GM19239 (cell line): Measurements from ENCODE around the gene GNAT2.
A peak's percentile ranks its signal among the peaks of the same experiment; 100 is the strongest.

Experiments
- DNase-seq: peaks from one replicate; pipeline ENCODE4 v3.0.0; 2011; ENCODE audit warnings: low spot score; ENCODE audit not compliant: insufficient read length
- FAIRE-seq: peaks from 2 replicates; lab custom pipeline; 2011; peaks lifted over from hg19 to GRCh38; lab: Jason Lieb, UNC

Gene GNAT2

GRCh38 chr1:109629372-109630030 is 10.1 kb upstream of the GNAT2 start:
- DNase-seq = no peak
- FAIRE-seq = no peak

- FAIRE-seq = no peak
- no peak for DNase-seq
These were observed 9.3 kb upstream of the GNAT2 start for GRCh38 chr1:109628540-109629321.

GRCh38 chr1:109627692-109628399 is 8.4 kb upstream of the GNAT2 start:
- DNase-seq = no peak
- no peak for FAIRE-seq

GRCh38 chr1:109626682-109627408 is 7.4 kb upstream of the GNAT2 start:
- FAIRE-seq (no peak), DNase-seq (no peak)

GRCh38 chr1:109625601-109626560 is 6.5 kb upstream of the GNAT2 start:
- FAIRE-seq = no peak
- DNase-seq = no peak

GRCh38 chr1:109625176-109625575 is 5.8 kb upstream of the GNAT2 start:
- DNase-seq (no peak), FAIRE-seq (no peak)

- FAIRE-seq = no peak
- peak; percentile 57 for DNase-seq
These were observed 5.0 kb upstream of the GNAT2 start for GRCh38 chr1:109624201-109625010.

- no peak for DNase-seq
- FAIRE-seq = no peak
These were observed 4.3 kb upstream of the GNAT2 start for GRCh38 chr1:109623601-109624161.

- no peak for DNase-seq
- no peak for FAIRE-seq
These were observed 3.5 kb upstream of the GNAT2 start for GRCh38 chr1:109622895-109623294.

- no peak for DNase-seq
- no peak for FAIRE-seq
These were observed 2.9 kb upstream of the GNAT2 start for GRCh38 chr1:109622137-109622892.

- DNase-seq (no peak), FAIRE-seq (no peak)
These were observed 2.1 kb upstream of the GNAT2 start for GRCh38 chr1:109621379-109622136.

GRCh38 chr1:109620841-109621286 is 1.4 kb upstream of the GNAT2 start:
- FAIRE-seq (peak; percentile 84), DNase-seq (peak; percentile 96)

- FAIRE-seq = no peak
- DNase-seq = no peak
These were observed 980 bp upstream of the GNAT2 start for GRCh38 chr1:109620401-109620791.

- no peak for DNase-seq
- FAIRE-seq = no peak
These were observed 498 bp downstream of the GNAT2 start for GRCh38 chr1:109618661-109619575.

GRCh38 chr1:109617291-109617801 is 2.1 kb downstream of the GNAT2 start:
- DNase-seq = no peak
- no peak for FAIRE-seq

- DNase-seq (no peak), FAIRE-seq (no peak)
These were observed 3.0 kb downstream of the GNAT2 start for GRCh38 chr1:109616391-109616790.
